ENCODE measurements around the gene TJP3.

TJP3 gene

GRCh38 chr19:3790209-3790734, 82.1 kb downstream of the TJP3 start:
- Histone ChIP-seq H3K4me2 (ENCODE audit: low read depth, low read length, poor library complexity, severe bottlenecking) (no peak overlapping the region), H3F3A (ENCODE audit: insufficient read depth) (no peaks in the 10 kb centered on the region), H3K9ac (ENCODE audit: low read length) (no peak overlapping the region), H3K27me3 (ENCODE audit: low read length) (no peaks in the 10 kb centered on the region), H3K9me3 (ENCODE audit: insufficient read depth, low read length) (no peaks in the 10 kb centered on the region), H3K36me3 (ENCODE audit: low read length) (no peaks in the 10 kb centered on the region), H4K20me1 (ENCODE audit: low read depth, low read length) (no peaks in the 10 kb centered on the region), H3K9me2 (replicated peaks; ENCODE audit: insufficient read depth, low read length) (no peaks in the 10 kb centered on the region), H3K4me3 (ENCODE audit: insufficient read depth, low read length, poor library complexity, severe bottlenecking) (no peak overlapping the region), H2AFZ (ENCODE audit: low read depth, low read length, severe bottlenecking) (no peak overlapping the region), H3K79me2 (ENCODE audit: insufficient read depth, low read length) (no peaks in the 10 kb centered on the region), H3K27ac (ENCODE audit: low read depth, low read length) (no peak overlapping the region)
- TF ChIP-seq CTCF (IDR thresholded peaks at IDR 0.05; ENCODE audit: insufficient read depth, low read length, poor library complexity, severe bottlenecking) (no peak), EZH2phosphoT487 (conservative IDR thresholded peaks at IDR 0.05; ENCODE audit: low read length) (no peak)

GRCh38 chr19:3790941-3791340, 82.8 kb downstream of the TJP3 start:
- no peak overlapping the region for H3K9ac ChIP-seq (ENCODE audit: low read length)
- no peaks in the 10 kb centered on the region for H3K9me3 ChIP-seq (ENCODE audit: insufficient read depth, low read length)
- H3K4me3 ChIP-seq (ENCODE audit: insufficient read depth, low read length, poor library complexity, severe bottlenecking): no peak overlapping the region
- no peaks in the 10 kb centered on the region for H3K36me3 ChIP-seq (ENCODE audit: low read length)
- no peaks in the 10 kb centered on the region for H3F3A ChIP-seq (ENCODE audit: insufficient read depth)
- no peak overlapping the region for H2AFZ ChIP-seq (ENCODE audit: low read depth, low read length, severe bottlenecking)
- no peaks in the 10 kb centered on the region for H4K20me1 ChIP-seq (ENCODE audit: low read depth, low read length)
- no peaks in the 10 kb centered on the region for H3K27me3 ChIP-seq (ENCODE audit: low read length)
- H3K4me2 ChIP-seq (ENCODE audit: low read depth, low read length, poor library complexity, severe bottlenecking): no peak overlapping the region
- H3K79me2 ChIP-seq (ENCODE audit: insufficient read depth, low read length): no peaks in the 10 kb centered on the region
- H3K9me2 ChIP-seq (replicated peaks; ENCODE audit: insufficient read depth, low read length): no peaks in the 10 kb centered on the region
- TF ChIP-seq EZH2phosphoT487 (conservative IDR thresholded peaks at IDR 0.05; ENCODE audit: low read length) (no peak), CTCF (IDR thresholded peaks at IDR 0.05; ENCODE audit: insufficient read depth, low read length, poor library complexity, severe bottlenecking) (no peak)
- no peak overlapping the region for H3K27ac ChIP-seq (ENCODE audit: low read depth, low read length)

GRCh38 chr19:3792114-3792513, 83.9 kb downstream of the TJP3 start:
- H3F3A ChIP-seq (ENCODE audit: insufficient read depth): no peaks in the 10 kb centered on the region
- no peak overlapping the region for H2AFZ ChIP-seq (ENCODE audit: low read depth, low read length, severe bottlenecking)
- no peak overlapping the region for H3K4me2 ChIP-seq (ENCODE audit: low read depth, low read length, poor library complexity, severe bottlenecking)
- H4K20me1 ChIP-seq (ENCODE audit: low read depth, low read length): no peaks in the 10 kb centered on the region
- no peak overlapping the region for H3K4me3 ChIP-seq (ENCODE audit: insufficient read depth, low read length, poor library complexity, severe bottlenecking)
- no peaks in the 10 kb centered on the region for H3K36me3 ChIP-seq (ENCODE audit: low read length)
- no peak for TF ChIP-seq EZH2phosphoT487 (conservative IDR thresholded peaks at IDR 0.05; ENCODE audit: low read length)
- no peaks in the 10 kb centered on the region for H3K9me2 ChIP-seq (replicated peaks; ENCODE audit: insufficient read depth, low read length)
- H3K27ac ChIP-seq (ENCODE audit: low read depth, low read length): no peak overlapping the region
- no peaks in the 10 kb centered on the region for H3K9me3 ChIP-seq (ENCODE audit: insufficient read depth, low read length)
- H3K79me2 ChIP-seq (ENCODE audit: insufficient read depth, low read length): no peaks in the 10 kb centered on the region
- H3K27me3 ChIP-seq (ENCODE audit: low read length): no peaks in the 10 kb centered on the region
- no peak overlapping the region for H3K9ac ChIP-seq (ENCODE audit: low read length)

GRCh38 chr19:3793799-3794198, 85.6 kb downstream of the TJP3 start:
- Histone ChIP-seq H3K4me3 (ENCODE audit: insufficient read depth, low read length, poor library complexity, severe bottlenecking) (no peak overlapping the region), H3K9me2 (replicated peaks; ENCODE audit: insufficient read depth, low read length) (no peaks in the 10 kb centered on the region), H3K27ac (ENCODE audit: low read depth, low read length) (no peak overlapping the region), H3K36me3 (ENCODE audit: low read length) (no peaks in the 10 kb centered on the region), H3K9me3 (ENCODE audit: insufficient read depth, low read length) (no peaks in the 10 kb centered on the region), H3F3A (ENCODE audit: insufficient read depth) (no peaks in the 10 kb centered on the region), H3K4me2 (ENCODE audit: low read depth, low read length, poor library complexity, severe bottlenecking) (no peak overlapping the region), H3K79me2 (ENCODE audit: insufficient read depth, low read length) (no peaks in the 10 kb centered on the region), H3K27me3 (ENCODE audit: low read length) (no peaks in the 10 kb centered on the region), H3K9ac (ENCODE audit: low read length) (no peak overlapping the region), H4K20me1 (ENCODE audit: low read depth, low read length) (no peaks in the 10 kb centered on the region), H2AFZ (ENCODE audit: low read depth, low read length, severe bottlenecking) (no peak overlapping the region)
- TF ChIP-seq EZH2phosphoT487 (conservative IDR thresholded peaks at IDR 0.05; ENCODE audit: low read length) (no peak), CTCF (IDR thresholded peaks at IDR 0.05; ENCODE audit: insufficient read depth, low read length, poor library complexity, severe bottlenecking) (no peak)
